ENCODE data around the gene IL17C. TPM values are rescaled to one million over a fixed set of nuclear protein-coding genes. Genes with fewer than 3 reads are reported as not detected.
"Not testable (repeated sequence)": the region's sequence is repeated elsewhere in the genome, so short reads cannot be mapped to it uniquely, and the experiment has no call there.

The IL17C gene
- total RNA-seq, 2 experiments from 2014 or later, result 0.23 to 0.43 TPM

- CTCF ChIA-PET, result no interaction called here
- no peak overlapping the region for H3K4me3 Mint-ChIP-seq
- no peak overlapping the region for H3K27ac Mint-ChIP-seq
- no peaks in the 10 kb centered on the region for H3K27me3 Mint-ChIP-seq
- no peaks in the 10 kb centered on the region for H3K9me3 Mint-ChIP-seq
- H3K4me1 Mint-ChIP-seq, result peaks cover 18% of the 10 kb centered on the region
- POLR2A ChIA-PET, result no interaction called here
- H3K36me3 Mint-ChIP-seq (ENCODE audit: low read depth), result peaks cover 45% of the 10 kb centered on the region
- DNase-seq, result no peak
Observed at GRCh38 chr16:88599825-88600538, 38.4 kb upstream of the IL17C start.

- Mint-ChIP-seq H3K4me1 (peaks cover 16% of the 10 kb centered on the region), H3K27ac (peak overlapping the region; percentile 34), H3K4me3 (no peak overlapping the region), H3K36me3 (ENCODE audit: low read depth) (peaks cover 43% of the 10 kb centered on the region), H3K9me3 (no peaks in the 10 kb centered on the region), H3K27me3 (no peaks in the 10 kb centered on the region)
- ChIA-PET CTCF (no interaction called here), POLR2A (no interaction called here)
- DNase-seq, result no peak
Observed at GRCh38 chr16:88600539-88600896, 37.9 kb upstream of the IL17C start.

- H3K36me3 Mint-ChIP-seq (ENCODE audit: low read depth), result peaks cover 40% of the 10 kb centered on the region
- no peak overlapping the region for H3K4me3 Mint-ChIP-seq
- ChIA-PET POLR2A (no interaction called here), CTCF (no interaction called here)
- H3K4me1 Mint-ChIP-seq, result peaks cover 9% of the 10 kb centered on the region
- no peak for DNase-seq
- H3K27me3 Mint-ChIP-seq, result no peaks in the 10 kb centered on the region
- no peaks in the 10 kb centered on the region for H3K9me3 Mint-ChIP-seq
- H3K27ac Mint-ChIP-seq, result peak overlapping the region; percentile 14
Observed at GRCh38 chr16:88601313-88602036, 36.9 kb upstream of the IL17C start.

GRCh38 chr16:88602091-88602490 lies 36.3 kb upstream of the IL17C start:
- H3K4me1 Mint-ChIP-seq, result peaks cover 5% of the 10 kb centered on the region
- ChIA-PET CTCF (no interaction called here), POLR2A (no interaction called here)
- H3K27me3 Mint-ChIP-seq, result no peaks in the 10 kb centered on the region
- H3K27ac Mint-ChIP-seq, result no peak overlapping the region
- H3K36me3 Mint-ChIP-seq (ENCODE audit: low read depth), result peaks cover 40% of the 10 kb centered on the region
- no peaks in the 10 kb centered on the region for H3K9me3 Mint-ChIP-seq
- no peak overlapping the region for H3K4me3 Mint-ChIP-seq
- no peak for DNase-seq

GRCh38 chr16:88605186-88606147 lies 32.9 kb upstream of the IL17C start:
- H3K9me3 Mint-ChIP-seq, result no peaks in the 10 kb centered on the region
- POLR2A ChIA-PET, result no interaction called here
- CTCF ChIA-PET, result no interaction called here
- no peak overlapping the region for H3K27ac Mint-ChIP-seq
- DNase-seq, result no peak
- H3K36me3 Mint-ChIP-seq (ENCODE audit: low read depth), result peaks cover 42% of the 10 kb centered on the region
- no peaks in the 10 kb centered on the region for H3K27me3 Mint-ChIP-seq
- H3K4me1 Mint-ChIP-seq, result no peaks in the 10 kb centered on the region
- no peak overlapping the region for H3K4me3 Mint-ChIP-seq

- Mint-ChIP-seq H3K4me3 (no peak overlapping the region), H3K4me1 (no peaks in the 10 kb centered on the region), H3K9me3 (no peaks in the 10 kb centered on the region), H3K27me3 (no peaks in the 10 kb centered on the region), H3K27ac (no peak overlapping the region), H3K36me3 (ENCODE audit: low read depth) (peaks cover 41% of the 10 kb centered on the region)
- CTCF ChIA-PET, result no interaction called here
- no peak for DNase-seq
- POLR2A ChIA-PET, result no interaction called here
Observed at GRCh38 chr16:88606148-88606757, 32.1 kb upstream of the IL17C start.

- H3K9me3 Mint-ChIP-seq, result no peaks in the 10 kb centered on the region
- DNase-seq, result no peak
- ChIA-PET CTCF (interaction anchor here (0.7 kb wide), 1 partner anchor 14 kb away, joined by 3 read pairs; no protein-coding TSS in a partner anchor), POLR2A (no interaction called here)
- no peaks in the 10 kb centered on the region for H3K27me3 Mint-ChIP-seq
- H3K27ac Mint-ChIP-seq, result no peak overlapping the region
- H3K4me1 Mint-ChIP-seq, result no peaks in the 10 kb centered on the region
- H3K36me3 Mint-ChIP-seq (ENCODE audit: low read depth), result peaks cover 34% of the 10 kb centered on the region
- H3K4me3 Mint-ChIP-seq, result no peak overlapping the region
Observed at GRCh38 chr16:88608076-88608475, 30.3 kb upstream of the IL17C start.

- not testable (repeated sequence) for H3K4me3 Mint-ChIP-seq, H3K27me3 Mint-ChIP-seq, H3K4me1 Mint-ChIP-seq, DNase-seq, H3K9me3 Mint-ChIP-seq, H3K27ac Mint-ChIP-seq
- POLR2A ChIA-PET, result interaction anchor here (1.9 kb wide), 1 partner anchor 10 kb away, joined by 6 read pairs; no protein-coding TSS in a partner anchor
- CTCF ChIA-PET, result interaction anchor here (1.0 to 1.1 kb wide), 2 partner anchors 11 to 221 kb away, joined by 3 read pairs; no protein-coding TSS in a partner anchor
- H3K36me3 Mint-ChIP-seq (ENCODE audit: low read depth), result peaks cover 38% of the 10 kb centered on the region
Observed at GRCh38 chr16:88609426-88609825, 28.9 kb upstream of the IL17C start.

- POLR2A ChIA-PET, result interaction anchor here (1.9 kb wide), 1 partner anchor 9 kb away, joined by 6 read pairs; no protein-coding TSS in a partner anchor
- Mint-ChIP-seq H3K27ac (no peak overlapping the region), H3K9me3 (no peaks in the 10 kb centered on the region), H3K36me3 (ENCODE audit: low read depth) (peaks cover 41% of the 10 kb centered on the region), H3K4me1 (no peaks in the 10 kb centered on the region), H3K27me3 (no peaks in the 10 kb centered on the region), H3K4me3 (no peak overlapping the region)
- DNase-seq, result no peak
- CTCF ChIA-PET, result interaction anchor here (0.5 to 1.1 kb wide), 3 partner anchors 10 to 220 kb away, joined by 3 read pairs; no protein-coding TSS in a partner anchor
Observed at GRCh38 chr16:88610080-88610479, 28.3 kb upstream of the IL17C start.

- ChIA-PET POLR2A (interaction anchor here (0.8 to 1.9 kb wide), 2 partner anchors 8 to 9 kb away, joined by 3 to 6 read pairs; no protein-coding TSS in a partner anchor), CTCF (interaction anchor here (0.9 kb wide), 1 partner anchor 20 kb away, joined by 3 read pairs; no protein-coding TSS in a partner anchor)
- H3K27ac Mint-ChIP-seq, result no peak overlapping the region
- DNase-seq, result no peak
- H3K4me1 Mint-ChIP-seq, result peaks cover 1% of the 10 kb centered on the region
- no peaks in the 10 kb centered on the region for H3K27me3 Mint-ChIP-seq
- H3K9me3 Mint-ChIP-seq, result no peaks in the 10 kb centered on the region
- peaks cover 45% of the 10 kb centered on the region for H3K36me3 Mint-ChIP-seq (ENCODE audit: low read depth)
- no peak overlapping the region for H3K4me3 Mint-ChIP-seq
Observed at GRCh38 chr16:88610909-88611812, 27.2 kb upstream of the IL17C start.

- no peak for DNase-seq
- Mint-ChIP-seq H3K27me3 (no peaks in the 10 kb centered on the region), H3K9me3 (no peaks in the 10 kb centered on the region), H3K27ac (no peak overlapping the region), H3K4me1 (peaks cover 6% of the 10 kb centered on the region), H3K36me3 (ENCODE audit: low read depth) (peaks cover 46% of the 10 kb centered on the region), H3K4me3 (no peak overlapping the region)
- POLR2A ChIA-PET, result no interaction called here
- CTCF ChIA-PET, result interaction anchor here (1.0 kb wide), 1 partner anchor 10 kb away, joined by 5 read pairs; no protein-coding TSS in a partner anchor
Observed at GRCh38 chr16:88613293-88613692, 25.1 kb upstream of the IL17C start.
